Suprapubic skin (tissue), 3 donors: ENCODE measurements around the gene AFAP1L2.

ENCODE experiments used
- EP300 ChIP-seq: sonication (generic); formaldehyde crosslinking; IDR thresholded peaks from one replicate; pipeline ENCODE4 v1.6.1; 2017; ENCODE audit warnings: antibody characterized with exemption
- TF ChIP-seq, protein P1 (sequence below), 2 donors: fragments of 200-600 bp in 1 of 2; fragments of 450-650 bp in 1 of 2; sonication (generic) in 1 of 2; IDR thresholded peaks; one replicate each; pipeline ENCODE4 v1.5.1; 2016 to 2019; ENCODE audit warnings: antibody characterized with exemption in 2 of 2, mild to moderate bottlenecking in 1 of 2, moderate library complexity in 1 of 2

DNA sequence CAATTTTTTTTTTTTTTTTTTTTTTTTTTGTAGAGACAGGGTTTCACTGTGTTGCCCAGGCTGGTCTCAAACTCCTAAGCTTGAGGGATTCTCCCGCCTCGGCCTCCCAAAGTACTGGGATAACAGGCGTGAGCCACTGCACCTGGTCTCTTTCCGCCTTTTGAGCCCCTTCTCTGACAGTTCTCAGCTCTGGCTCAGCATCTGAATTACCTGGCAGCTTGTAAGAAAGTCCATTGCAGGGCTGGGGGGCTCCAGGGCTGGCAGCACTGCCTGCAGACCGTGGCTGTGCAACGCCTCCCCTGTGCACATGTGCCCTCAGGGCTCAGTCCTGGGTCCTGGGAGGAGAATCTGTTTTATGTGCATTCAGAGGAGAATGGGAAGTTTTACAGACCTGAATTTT is 127.6 kb downstream of the AFAP1L2 start:
- TF ChIP-seq EP300 = no peak
- TF ChIP-seq, protein P1, sequence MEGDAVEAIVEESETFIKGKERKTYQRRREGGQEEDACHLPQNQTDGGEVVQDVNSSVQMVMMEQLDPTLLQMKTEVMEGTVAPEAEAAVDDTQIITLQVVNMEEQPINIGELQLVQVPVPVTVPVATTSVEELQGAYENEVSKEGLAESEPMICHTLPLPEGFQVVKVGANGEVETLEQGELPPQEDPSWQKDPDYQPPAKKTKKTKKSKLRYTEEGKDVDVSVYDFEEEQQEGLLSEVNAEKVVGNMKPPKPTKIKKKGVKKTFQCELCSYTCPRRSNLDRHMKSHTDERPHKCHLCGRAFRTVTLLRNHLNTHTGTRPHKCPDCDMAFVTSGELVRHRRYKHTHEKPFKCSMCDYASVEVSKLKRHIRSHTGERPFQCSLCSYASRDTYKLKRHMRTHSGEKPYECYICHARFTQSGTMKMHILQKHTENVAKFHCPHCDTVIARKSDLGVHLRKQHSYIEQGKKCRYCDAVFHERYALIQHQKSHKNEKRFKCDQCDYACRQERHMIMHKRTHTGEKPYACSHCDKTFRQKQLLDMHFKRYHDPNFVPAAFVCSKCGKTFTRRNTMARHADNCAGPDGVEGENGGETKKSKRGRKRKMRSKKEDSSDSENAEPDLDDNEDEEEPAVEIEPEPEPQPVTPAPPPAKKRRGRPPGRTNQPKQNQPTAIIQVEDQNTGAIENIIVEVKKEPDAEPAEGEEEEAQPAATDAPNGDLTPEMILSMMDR (IDR thresholded peaks at IDR 0.05) = no peak
